Measurements from ENCODE around the gene TMPRSS13.
"Not testable (repeated sequence)": the region's sequence is repeated elsewhere in the genome, so short reads cannot be mapped to it uniquely, and the experiment has no call there.

TMPRSS13 gene

GRCh38 chr11:117929142-117929915 is at the start of gene TMPRSS13:
Gene TMPRSS13 (minus strand): TSS chr11:117929402. CDS start chr11:117929307, 95 bp downstream.
- no peak for DNase-seq (ENCODE audit: low read depth in 2 of 2)

GRCh38 chr11:117978991-117979390 is 49.8 kb upstream of the TMPRSS13 start:
- no peak for DNase-seq (ENCODE audit: low read depth in 2 of 2)

DNA sequence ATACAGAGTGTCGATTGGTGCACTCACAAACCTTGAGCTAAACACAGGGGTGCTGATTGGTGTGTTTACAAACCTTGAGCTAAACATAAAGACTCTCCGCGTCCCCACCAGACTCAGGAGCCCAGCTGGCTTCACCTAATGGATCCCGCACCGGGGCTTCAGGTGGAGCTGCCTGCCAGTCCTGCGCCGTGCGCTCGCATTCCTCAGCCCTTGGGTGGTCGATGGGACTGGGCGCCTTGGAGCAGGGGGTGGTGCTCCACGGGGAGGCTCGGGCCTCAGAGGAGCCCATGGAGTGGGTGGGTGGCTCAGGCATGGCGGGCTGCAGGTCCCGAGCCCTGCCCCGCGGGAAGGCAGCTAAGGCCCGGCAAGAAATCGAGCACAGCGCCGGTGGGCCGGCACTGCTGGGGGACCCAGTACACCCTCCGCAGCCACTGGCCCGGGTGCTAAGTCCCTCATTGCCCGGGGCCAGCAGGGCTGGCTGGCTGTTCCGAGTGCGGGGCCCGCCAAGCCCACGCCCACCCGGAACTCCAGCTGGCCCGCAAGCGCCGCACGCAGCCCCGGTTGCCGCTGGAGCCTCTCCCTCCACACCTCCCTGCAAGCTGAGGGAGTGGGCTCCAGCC is 49.2 kb upstream of the TMPRSS13 start:
- not testable (repeated sequence) for DNase-seq (ENCODE audit: low read depth in 2 of 2)

GRCh38 chr11:117977612-117978264 is 48.5 kb upstream of the TMPRSS13 start:
- DNase-seq (ENCODE audit: low read depth in 2 of 2) = not testable (repeated sequence)

GRCh38 chr11:117977029-117977428 is 47.8 kb upstream of the TMPRSS13 start:
- DNase-seq (ENCODE audit: low read depth in 2 of 2) = no peak

GRCh38 chr11:117976445-117976844 is 47.2 kb upstream of the TMPRSS13 start:
- DNase-seq (ENCODE audit: low read depth in 2 of 2) = no peak

DNA sequence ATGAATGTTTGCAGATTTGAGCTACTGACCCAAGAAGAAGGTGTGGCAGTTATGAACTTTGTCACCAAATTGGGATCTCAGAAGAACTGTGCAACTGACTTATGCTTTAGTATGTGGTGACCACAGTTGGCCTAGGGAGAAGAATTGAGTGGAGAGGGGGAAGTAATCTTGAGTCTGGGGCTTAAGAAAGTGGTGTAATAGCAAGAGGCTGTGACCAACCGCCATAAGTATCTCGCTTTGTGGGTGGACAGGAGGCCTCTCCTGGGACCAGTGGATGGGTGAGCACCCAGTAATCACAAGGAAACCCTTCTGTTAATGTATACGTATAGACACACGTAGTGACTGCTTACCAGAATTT is 44.3 kb upstream of the TMPRSS13 start:
- DNase-seq (ENCODE audit: low read depth in 2 of 2) = no peak

DNA sequence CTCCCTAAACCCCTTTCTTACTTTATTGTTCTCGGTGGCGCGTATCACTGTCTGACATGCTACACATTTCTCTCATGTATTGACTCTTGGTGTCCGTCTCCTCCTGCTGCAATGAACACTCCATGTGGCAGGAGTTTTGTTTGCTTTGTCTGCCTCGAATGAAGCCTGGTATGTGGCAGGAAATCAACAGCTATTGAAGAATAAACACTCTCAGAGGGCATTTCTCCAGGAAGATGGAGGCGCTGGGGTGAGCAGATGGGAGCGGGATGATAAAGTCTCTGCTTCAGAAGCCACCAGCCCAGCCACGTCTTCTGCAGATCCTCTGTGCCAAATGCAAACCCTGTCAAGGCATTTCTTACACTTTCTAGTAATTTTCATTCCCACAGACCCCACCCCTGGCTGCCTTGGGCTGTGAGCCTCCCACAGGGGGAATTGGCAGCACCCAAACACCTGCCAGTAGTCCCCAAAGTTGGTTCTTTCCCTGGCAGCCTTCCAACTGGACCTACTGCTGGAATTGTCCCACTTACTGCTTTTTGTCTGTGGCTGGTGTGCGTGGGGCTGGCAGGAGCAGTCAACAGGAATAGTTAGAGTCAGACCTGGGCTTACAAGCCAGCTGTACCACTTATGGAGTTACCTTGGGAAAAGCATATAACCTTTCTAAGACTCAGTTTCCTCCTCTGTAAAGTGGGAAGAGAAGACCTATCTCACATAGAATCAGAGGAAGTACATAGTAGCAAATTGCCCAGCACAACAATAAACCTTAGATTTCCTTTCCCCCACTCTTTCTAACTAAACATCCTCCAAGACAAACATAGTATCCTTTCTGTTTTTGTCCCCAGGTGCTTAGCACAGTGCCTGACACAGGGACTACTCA is 43.7 kb upstream of the TMPRSS13 start:
- no peak for DNase-seq (ENCODE audit: low read depth in 2 of 2)

GRCh38 chr11:117972044-117972443 is 42.8 kb upstream of the TMPRSS13 start:
- no peak for DNase-seq (ENCODE audit: low read depth in 2 of 2)

GRCh38 chr11:117970400-117971024 is 41.3 kb upstream of the TMPRSS13 start:
- no peak for DNase-seq (ENCODE audit: low read depth in 2 of 2)

- DNase-seq (ENCODE audit: low read depth in 2 of 2) = no peak
These were observed 40.2 kb upstream of the TMPRSS13 start for GRCh38 chr11:117969160-117969991.

DNA sequence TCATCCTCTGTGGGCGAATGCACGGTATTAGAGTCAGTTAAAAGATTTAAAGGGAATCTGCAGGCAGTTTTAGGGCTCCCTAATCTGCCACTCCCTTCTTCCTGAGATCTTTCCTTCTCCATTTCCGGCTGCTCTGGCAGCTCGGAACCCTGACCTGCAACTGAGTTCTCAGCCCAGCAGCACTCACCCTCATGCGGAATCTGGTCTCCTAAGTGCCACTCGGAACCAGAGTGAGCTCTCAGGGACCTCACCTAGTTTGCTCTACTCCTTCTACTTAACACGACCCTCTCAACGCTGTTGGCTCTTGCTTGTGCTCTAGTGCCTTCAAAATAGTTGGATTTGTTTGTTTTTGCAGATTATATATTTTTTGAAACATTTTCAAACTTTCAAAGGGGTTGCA is 37.7 kb upstream of the TMPRSS13 start:
- no peak for DNase-seq (ENCODE audit: low read depth in 2 of 2)

DNA sequence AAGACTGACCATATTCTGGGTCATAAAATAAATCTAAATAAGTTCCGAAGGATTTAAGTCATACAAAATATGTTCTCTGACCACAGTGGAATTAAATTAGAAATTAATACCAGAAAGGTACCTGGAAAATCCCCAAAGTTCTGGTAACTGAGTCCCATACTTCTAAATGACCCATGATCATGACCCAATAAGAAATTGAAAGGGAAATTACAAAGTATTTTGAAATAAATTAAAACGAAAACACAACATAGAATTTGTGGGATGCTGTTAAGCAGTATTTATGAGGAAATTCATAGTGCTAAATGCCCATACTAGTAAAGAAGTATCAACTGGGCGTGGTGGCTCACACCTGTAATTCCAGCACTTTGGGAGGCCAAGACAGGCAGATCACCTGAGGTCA is 33.6 kb upstream of the TMPRSS13 start:
- DNase-seq (ENCODE audit: low read depth in 2 of 2) = no peak

- no peak for DNase-seq (ENCODE audit: low read depth in 2 of 2)
These were observed 32.7 kb upstream of the TMPRSS13 start for GRCh38 chr11:117961896-117962295.

- no peak for DNase-seq (ENCODE audit: low read depth in 2 of 2)
These were observed 31.2 kb upstream of the TMPRSS13 start for GRCh38 chr11:117960406-117960805.

DNA sequence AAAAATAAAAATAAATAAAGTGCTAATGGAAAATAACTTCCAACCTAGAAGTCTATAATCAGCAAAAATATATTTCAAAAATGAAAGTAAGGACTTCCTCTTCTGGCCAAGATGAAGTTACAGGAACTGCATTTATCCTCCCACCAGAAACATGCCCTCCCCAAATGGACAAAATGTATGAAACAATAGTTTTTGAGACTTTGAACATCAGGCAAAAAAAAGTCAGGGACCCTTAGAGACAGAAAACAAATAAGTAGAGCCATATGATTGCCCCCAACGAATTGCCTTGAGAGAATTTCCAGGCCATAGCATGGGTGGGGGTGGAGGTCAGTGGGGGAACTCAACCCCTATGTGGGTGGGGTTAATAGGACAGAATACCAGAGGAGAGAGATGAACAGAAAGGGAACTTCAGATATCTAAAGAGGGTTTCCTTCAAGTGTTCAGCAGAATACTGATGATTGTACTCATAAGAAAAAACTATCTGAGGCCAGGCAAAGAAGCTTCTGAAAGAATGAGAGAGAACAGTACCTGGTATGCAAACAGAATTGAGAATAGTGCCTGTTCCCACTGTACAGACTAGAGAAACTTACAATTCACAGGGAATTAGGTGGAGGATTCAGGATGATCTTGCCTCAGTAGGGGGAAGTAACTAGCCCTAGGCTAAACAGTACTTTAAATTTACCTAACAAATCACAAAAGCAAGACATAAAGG is 30.4 kb upstream of the TMPRSS13 start:
- no peak for DNase-seq (ENCODE audit: low read depth in 2 of 2)

DNA sequence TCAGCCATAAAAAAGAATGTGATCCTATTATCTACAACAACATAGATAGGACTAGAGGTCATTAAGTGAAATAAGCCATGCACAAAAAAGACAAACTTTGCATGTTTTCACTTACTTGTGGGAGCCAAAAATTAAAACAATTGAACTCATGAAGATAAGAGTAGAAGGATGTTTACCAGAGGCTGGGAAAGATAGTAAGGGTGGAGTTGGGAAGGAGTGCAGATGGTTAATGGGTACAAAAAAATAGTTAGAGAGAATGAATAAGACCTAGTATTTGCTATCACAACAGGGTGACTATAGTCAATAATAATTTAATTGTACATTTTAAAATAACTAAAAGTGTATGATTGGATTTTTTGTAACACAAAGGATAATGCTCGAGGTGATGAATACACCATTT is 29.7 kb upstream of the TMPRSS13 start:
- no peak for DNase-seq (ENCODE audit: low read depth in 2 of 2)

GRCh38 chr11:117953024-117953671 is 23.9 kb upstream of the TMPRSS13 start:
- DNase-seq (ENCODE audit: low read depth in 2 of 2) = no peak
